GM19193 (cell line): Measurements from ENCODE around the gene CHD5.

ENCODE experiments used
- POLR2A ChIP-seq: IDR thresholded peaks from 4 replicates; pipeline ENCODE4 v1.6.1; 2011; ENCODE audit not compliant: insufficient read depth, insufficient read length; ENCODE audit errors: extremely low read depth

CHD5 gene

GRCh38 chr1:6207075-6207885 is 27.2 kb upstream of the CHD5 start:
- no peak for TF ChIP-seq POLR2A

- no peak for TF ChIP-seq POLR2A
Observed at GRCh38 chr1:6206520-6206855, 26.4 kb upstream of the CHD5 start.

GRCh38 chr1:6205849-6206519 is 25.9 kb upstream of the CHD5 start, which contains the start of gene RNF207:
Gene RNF207, plus strand, starts transcription at chr1:6206119. Its CDS starts 417 bp downstream, at chr1:6206536.
- peak; percentile 77 for TF ChIP-seq POLR2A

GRCh38 chr1:6202256-6202655 is 22.1 kb upstream of the CHD5 start:
- no peak for TF ChIP-seq POLR2A

GRCh38 chr1:6200188-6200809 is 20.2 kb upstream of the CHD5 start:
- no peak for TF ChIP-seq POLR2A

GRCh38 chr1:6199298-6200187 is 19.4 kb upstream of the CHD5 start, which contains the start of gene RPL22:
Gene RPL22, minus strand, starts transcription at chr1:6199595. Its CDS starts 22 bp downstream, at chr1:6199573.
- peak; percentile 93 for TF ChIP-seq POLR2A

GRCh38 chr1:6198646-6199297 is 18.7 kb upstream of the CHD5 start:
- TF ChIP-seq POLR2A: no peak

GRCh38 chr1:6197746-6198427 is 17.8 kb upstream of the CHD5 start:
- TF ChIP-seq POLR2A: no peak

- TF ChIP-seq POLR2A: no peak
Observed at GRCh38 chr1:6191968-6192367, 11.8 kb upstream of the CHD5 start.

GRCh38 chr1:6188466-6188865 is 8.3 kb upstream of the CHD5 start:
- TF ChIP-seq POLR2A: no peak

- no peak for TF ChIP-seq POLR2A
Observed at GRCh38 chr1:6185635-6186382, 5.7 kb upstream of the CHD5 start.

GRCh38 chr1:6185151-6185550 is 5.0 kb upstream of the CHD5 start:
- TF ChIP-seq POLR2A: no peak
